ENCODE results near the gene THUMPD2. TPM values are rescaled to one million over a fixed set of nuclear protein-coding genes. Genes with fewer than 3 reads are reported as not detected.
A peak's percentile ranks its signal among the peaks of the same experiment; 100 is the strongest.

The THUMPD2 gene
- polyA plus RNA-seq, 1 donor from 2014 or later, result 9.8 TPM

DNA sequence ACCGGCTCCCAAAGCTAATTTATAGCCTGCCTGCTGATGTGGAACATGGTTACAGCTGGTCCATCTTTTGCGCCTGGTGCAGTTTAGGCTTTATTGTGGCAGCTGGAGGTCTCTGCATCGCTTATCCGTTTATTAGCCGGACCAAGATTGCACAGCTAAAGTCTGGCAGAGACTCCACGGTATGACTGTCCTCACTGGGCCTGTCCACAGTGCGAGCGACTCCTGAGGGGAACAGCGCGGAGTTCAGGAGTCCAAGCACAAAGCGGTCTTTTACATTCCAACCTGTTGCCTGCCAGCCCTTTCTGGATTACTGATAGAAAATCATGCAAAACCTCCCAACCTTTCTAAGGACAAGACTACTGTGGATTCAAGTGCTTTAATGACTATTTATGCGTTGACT is 62.0 kb downstream of the THUMPD2 start:
- no peaks in the 10 kb centered on the region for H3K36me3 Mint-ChIP-seq
- H3K27ac Mint-ChIP-seq, result no peak overlapping the region
- H3K4me1 Mint-ChIP-seq, result peaks cover 0 to 2% (median 0%) of the 10 kb centered on the region in 3 donors
- peaks cover 7% of the 10 kb centered on the region for H3K27me3 Mint-ChIP-seq
- no peaks in the 10 kb centered on the region for H3K9me3 Mint-ChIP-seq
- no peak overlapping the region for H3K4me3 Mint-ChIP-seq

DNA sequence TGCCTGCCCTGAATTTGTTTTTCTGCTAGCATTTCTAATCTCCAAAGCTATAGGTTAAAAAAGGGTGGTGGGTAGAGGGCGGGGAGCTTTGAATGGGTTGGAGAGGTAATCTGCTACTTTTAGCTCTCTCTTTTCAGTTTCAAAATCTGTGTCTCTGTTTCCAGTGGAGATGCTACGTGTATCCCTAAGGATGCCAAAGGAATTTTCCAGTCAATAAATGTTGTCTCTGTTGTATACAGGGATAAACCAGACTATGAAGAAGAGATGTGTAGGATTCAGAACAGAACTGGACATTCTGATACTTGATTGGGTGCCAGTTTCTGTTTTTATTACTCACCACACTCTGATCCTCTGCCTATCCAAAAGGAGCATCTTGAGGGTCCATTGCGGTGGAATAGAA is 63.2 kb downstream of the THUMPD2 start:
- Mint-ChIP-seq H3K4me1 (peaks cover 0 to 3% (median 0%) of the 10 kb centered on the region in 3 donors), H3K36me3 (no peaks in the 10 kb centered on the region), H3K9me3 (no peaks in the 10 kb centered on the region), H3K27me3 (peaks cover 7% of the 10 kb centered on the region), H3K27ac (no peak overlapping the region), H3K4me3 (no peak overlapping the region)

DNA sequence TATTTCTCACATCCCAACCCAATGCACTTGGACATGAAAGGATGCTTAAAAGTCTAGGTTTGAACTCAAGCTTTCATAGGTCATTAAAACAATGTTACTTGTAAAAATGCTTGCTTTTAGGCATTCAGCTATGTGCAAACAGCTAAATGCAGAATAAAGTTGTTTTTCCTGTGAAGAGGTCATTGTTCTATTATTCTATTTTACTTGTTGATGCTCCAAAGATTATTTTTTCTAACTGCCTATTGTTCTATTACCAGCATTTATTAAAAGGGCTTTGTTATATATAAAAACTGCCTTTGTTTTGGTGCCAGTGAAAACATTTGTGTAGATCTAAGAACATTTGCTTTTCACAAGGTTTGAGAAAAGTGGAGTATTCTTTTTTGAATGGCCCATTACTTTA is 64.0 kb downstream of the THUMPD2 start:
- H3K27ac Mint-ChIP-seq, result no peak overlapping the region
- H3K4me1 Mint-ChIP-seq, result peaks cover 0 to 5% (median 0%) of the 10 kb centered on the region in 3 donors

DNA sequence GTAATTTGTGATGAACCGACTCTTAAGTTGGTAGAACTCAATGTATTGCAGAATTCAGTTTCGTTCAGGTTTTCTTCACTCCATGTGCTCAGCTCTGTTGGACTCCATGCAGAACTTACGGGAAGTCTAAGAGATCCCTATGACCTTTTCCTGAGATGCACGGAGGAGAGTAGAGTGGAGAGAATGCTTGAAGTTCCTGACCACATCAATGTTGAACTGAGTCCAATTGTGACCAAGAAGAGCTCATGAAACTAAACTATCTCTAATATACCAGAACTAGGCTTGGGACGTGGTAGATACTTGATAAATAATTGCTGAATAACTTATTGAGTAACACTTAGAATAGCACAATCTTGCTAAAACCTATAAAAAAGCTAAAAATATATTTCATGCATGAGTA is 66.1 kb downstream of the THUMPD2 start:
- H3K27ac Mint-ChIP-seq, result no peak overlapping the region
- no peaks in the 10 kb centered on the region for H3K36me3 Mint-ChIP-seq
- peaks cover 0 to 2% (median 0%) of the 10 kb centered on the region in 3 donors for H3K9me3 Mint-ChIP-seq
- peaks cover 9% of the 10 kb centered on the region for H3K27me3 Mint-ChIP-seq
- H3K4me1 Mint-ChIP-seq, result peaks cover 0 to 5% (median 0%) of the 10 kb centered on the region in 3 donors
- no peak overlapping the region for H3K4me3 Mint-ChIP-seq

More for the DNA sequence above, 64.0 kb downstream of the THUMPD2 start:
- Mint-ChIP-seq H3K27me3 (peaks cover 5% of the 10 kb centered on the region), H3K4me3 (no peak overlapping the region), H3K36me3 (no peaks in the 10 kb centered on the region), H3K9me3 (no peaks in the 10 kb centered on the region)

DNA sequence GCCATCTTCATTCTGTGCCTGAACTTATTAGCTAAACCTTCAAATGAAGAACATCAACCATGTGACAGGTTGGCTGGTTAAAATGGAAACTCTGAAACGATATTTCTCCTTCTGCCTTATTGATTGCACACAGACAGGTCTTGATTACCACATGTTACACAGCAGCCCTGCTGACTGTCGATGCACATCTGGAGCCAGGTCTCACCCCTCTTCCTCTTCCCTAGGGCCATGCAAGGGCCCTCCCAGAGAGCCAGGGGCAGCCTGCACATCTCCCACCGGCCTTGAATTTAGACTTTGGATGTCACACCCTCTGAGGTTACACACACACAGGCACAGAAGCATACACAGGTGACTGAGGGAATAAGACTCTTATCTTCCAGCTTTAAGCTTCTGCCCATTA is 68.3 kb downstream of the THUMPD2 start:
- Mint-ChIP-seq H3K36me3 (no peaks in the 10 kb centered on the region), H3K27me3 (peaks cover 16% of the 10 kb centered on the region), H3K4me3 (no peak overlapping the region), H3K9me3 (peaks cover 0 to 3% (median 0%) of the 10 kb centered on the region in 3 donors), H3K4me1 (peaks cover 0 to 5% (median 0%) of the 10 kb centered on the region in 3 donors), H3K27ac (no peak overlapping the region)

DNA sequence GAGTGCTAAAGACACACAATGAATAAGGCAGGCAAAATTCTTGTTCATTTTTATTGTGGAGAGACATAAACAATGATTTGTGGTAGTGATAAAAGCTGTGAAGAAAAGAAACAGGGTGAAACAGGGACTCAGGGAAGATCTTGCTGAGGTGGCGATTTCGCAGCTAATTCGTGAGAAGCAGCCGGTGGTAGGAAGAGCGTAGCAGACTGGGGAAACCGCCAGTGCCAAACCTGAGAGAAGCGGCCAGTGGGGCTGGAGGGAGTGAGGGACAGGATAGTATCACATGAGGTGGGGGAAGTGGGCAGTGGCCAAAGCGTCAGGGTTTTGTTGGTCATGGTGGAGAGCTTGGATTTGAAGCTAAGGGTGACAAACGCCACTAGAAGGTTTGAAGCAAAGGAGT is 71.1 kb downstream of the THUMPD2 start:
- H3K4me1 Mint-ChIP-seq, result peaks cover 0 to 3% (median 0%) of the 10 kb centered on the region in 3 donors
- no peak overlapping the region for H3K27ac Mint-ChIP-seq
- peaks cover 0 to 3% (median 0%) of the 10 kb centered on the region in 3 donors for H3K9me3 Mint-ChIP-seq
- H3K36me3 Mint-ChIP-seq, result peaks cover 2% of the 10 kb centered on the region
- H3K4me3 Mint-ChIP-seq, result no peak overlapping the region
- H3K27me3 Mint-ChIP-seq, result peaks cover 14% of the 10 kb centered on the region

DNA sequence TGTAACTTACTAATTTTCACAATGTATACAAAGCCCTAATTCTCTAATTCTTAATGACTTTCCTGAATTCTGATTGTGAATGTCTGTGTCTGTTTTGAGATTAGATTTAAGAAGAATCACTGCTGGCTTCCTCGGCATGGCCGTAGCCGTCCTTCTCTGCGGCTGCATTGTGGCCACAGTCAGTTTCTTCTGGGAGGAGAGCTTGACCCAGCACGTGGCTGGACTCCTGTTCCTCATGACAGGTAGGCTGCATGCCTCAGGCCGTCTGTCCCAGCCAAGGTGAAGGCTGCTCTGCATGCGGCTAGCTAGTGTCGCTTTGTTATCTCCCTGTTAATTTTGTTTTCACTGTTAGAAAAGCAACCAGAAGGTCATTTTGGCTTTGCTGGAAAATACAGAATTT is 72.1 kb downstream of the THUMPD2 start:
- Mint-ChIP-seq H3K27me3 (peaks cover 12% of the 10 kb centered on the region), H3K27ac (peak overlapping the region in 1 of 3 donors; percentile 32), H3K36me3 (peaks cover 2% of the 10 kb centered on the region), H3K4me1 (peaks cover 0 to 3% (median 0%) of the 10 kb centered on the region in 3 donors), H3K9me3 (peaks cover 0 to 5% (median 5%) of the 10 kb centered on the region in 3 donors), H3K4me3 (no peak overlapping the region)

DNA sequence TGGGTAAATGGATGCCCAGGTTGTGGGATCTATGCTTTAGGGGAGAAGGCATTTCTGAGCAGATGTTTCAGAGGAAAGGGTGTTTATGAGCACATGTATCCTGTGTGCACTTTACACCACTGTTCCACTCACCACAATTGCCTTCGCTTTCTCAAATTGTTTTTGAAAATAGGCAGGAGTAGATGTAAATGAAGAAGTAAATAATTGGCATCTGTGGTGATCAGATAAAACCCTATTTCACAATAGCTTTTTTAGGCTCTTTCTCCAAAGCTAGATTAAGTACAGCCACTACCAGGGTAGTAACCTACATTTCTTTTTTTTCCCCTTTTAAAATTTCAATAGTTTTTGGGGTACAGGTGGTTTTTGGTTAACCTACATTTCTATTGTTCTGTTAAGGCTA is 72.7 kb downstream of the THUMPD2 start:
- H3K9me3 Mint-ChIP-seq, result peaks cover 0 to 10% (median 6%) of the 10 kb centered on the region in 3 donors
- peaks cover 12% of the 10 kb centered on the region for H3K27me3 Mint-ChIP-seq
- peaks cover 0 to 3% (median 0%) of the 10 kb centered on the region in 3 donors for H3K4me1 Mint-ChIP-seq
- no peak overlapping the region for H3K4me3 Mint-ChIP-seq
- H3K27ac Mint-ChIP-seq, result no peak overlapping the region
- H3K36me3 Mint-ChIP-seq, result peaks cover 2% of the 10 kb centered on the region

DNA sequence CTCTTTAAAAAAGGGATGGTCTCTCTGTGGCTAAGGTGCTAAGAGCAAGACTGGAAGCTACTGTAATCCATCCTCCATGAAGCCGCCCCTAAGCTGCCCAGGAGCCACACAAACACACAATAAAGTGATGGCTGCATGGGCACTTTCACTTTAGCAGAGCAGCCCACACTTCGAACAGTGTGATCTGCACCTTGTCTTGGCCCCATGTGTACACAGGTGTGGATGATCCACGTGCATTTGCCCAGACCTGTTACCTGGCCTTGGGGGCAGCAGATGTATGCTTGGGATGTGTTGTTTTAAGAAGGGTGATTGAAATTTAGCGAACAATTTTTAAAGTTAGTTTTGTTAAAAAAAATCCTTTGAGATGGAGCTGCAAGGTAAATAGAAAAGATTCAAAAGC is 73.4 kb downstream of the THUMPD2 start:
- Mint-ChIP-seq H3K9me3 (peaks cover 0 to 16% (median 8%) of the 10 kb centered on the region in 3 donors), H3K4me3 (no peak overlapping the region), H3K4me1 (peaks cover 0 to under 1% (median 0%) of the 10 kb centered on the region in 3 donors), H3K27ac (no peak overlapping the region), H3K27me3 (peaks cover 12% of the 10 kb centered on the region), H3K36me3 (peaks cover 2% of the 10 kb centered on the region)

DNA sequence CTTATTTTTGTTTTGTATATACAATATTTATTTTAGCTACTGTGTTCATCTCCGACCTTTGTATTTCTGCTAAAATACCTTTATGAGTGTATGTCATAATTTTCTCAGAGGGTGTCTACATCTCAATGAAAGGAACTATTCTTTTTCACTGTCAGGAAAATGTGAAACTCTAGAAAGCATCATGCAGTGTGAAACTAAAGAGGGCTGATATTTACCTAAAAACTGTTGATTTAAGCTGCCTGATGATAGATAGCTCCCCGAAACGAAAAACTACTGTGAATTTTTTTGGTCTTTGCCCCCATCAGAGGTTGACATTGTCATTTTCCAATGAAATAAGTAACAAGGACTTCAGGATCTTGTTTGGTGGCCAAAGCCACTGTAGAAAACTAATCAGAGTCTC is 74.5 kb downstream of the THUMPD2 start:
- H3K36me3 Mint-ChIP-seq, result peaks cover 2% of the 10 kb centered on the region
- H3K27ac Mint-ChIP-seq, result no peak overlapping the region
- peaks cover 11% of the 10 kb centered on the region for H3K27me3 Mint-ChIP-seq
- H3K4me1 Mint-ChIP-seq, result no peaks in the 10 kb centered on the region
- H3K4me3 Mint-ChIP-seq, result no peak overlapping the region
- H3K9me3 Mint-ChIP-seq, result peaks cover 5 to 16% (median 11%) of the 10 kb centered on the region in 3 donors

DNA sequence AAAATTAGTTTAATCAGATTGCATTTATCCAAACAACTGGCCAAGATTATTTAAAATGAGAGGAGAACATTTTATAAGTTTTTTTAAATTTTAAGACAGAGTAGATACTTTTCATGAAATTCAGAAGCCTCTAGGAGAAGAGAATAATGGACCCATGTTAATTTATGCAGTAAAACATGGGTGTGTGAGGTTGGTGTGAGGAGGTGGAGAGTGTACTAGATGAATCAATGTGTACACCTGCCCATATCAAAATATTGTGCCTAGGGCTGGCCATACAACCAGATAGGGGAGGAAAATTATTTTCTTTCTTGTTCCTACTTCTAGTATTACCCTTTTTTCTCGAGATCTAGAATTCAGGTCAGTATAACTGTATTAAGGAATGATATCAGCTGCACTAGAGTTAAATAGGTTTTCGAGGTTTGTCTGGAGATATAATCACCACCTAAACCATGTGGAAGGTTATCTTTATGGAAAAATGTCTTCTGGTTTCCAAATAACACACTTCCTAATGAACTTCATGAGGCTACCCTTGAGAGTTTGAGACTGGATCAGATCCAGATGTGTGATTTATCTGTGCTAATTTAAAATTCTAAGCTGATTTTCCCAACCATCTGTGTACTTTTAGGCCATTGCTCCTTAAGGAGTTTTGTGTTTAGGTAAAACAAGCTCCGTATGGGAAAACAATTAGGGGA is 75.7 kb downstream of the THUMPD2 start:
- Mint-ChIP-seq H3K4me3 (no peak overlapping the region), H3K27ac (no peak overlapping the region), H3K4me1 (peaks cover 0 to 1% (median 0%) of the 10 kb centered on the region in 3 donors), H3K36me3 (peaks cover 2% of the 10 kb centered on the region), H3K27me3 (peaks cover 10% of the 10 kb centered on the region), H3K9me3 (peaks cover 5 to 16% (median 15%) of the 10 kb centered on the region in 3 donors)

DNA sequence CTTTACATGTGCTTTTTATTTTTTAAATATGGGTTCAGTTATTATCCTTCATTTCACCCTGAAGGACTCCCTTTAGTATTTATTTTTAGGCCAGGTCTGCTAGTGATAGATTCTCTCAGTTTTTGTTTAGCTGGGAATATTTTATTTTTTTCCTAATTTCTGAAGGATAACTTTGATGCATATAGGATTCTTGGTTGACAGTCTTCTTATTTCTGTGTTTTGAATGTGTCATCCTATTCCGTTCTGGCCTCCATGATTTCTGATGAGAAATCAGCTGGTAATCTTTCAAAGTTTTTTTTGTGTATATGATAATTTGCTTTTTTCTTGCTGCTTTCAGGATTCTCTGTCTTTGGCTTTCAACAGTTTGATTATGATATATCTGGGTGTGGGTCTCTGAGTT is 77.9 kb downstream of the THUMPD2 start:
- H3K36me3 Mint-ChIP-seq, result peaks cover 2% of the 10 kb centered on the region
- peak overlapping the region in 1 of 4 donors; percentile 6 for H3K4me3 Mint-ChIP-seq
- H3K4me1 Mint-ChIP-seq, result peaks cover 0 to 1% (median 0%) of the 10 kb centered on the region in 3 donors
- H3K27me3 Mint-ChIP-seq, result peaks cover 2% of the 10 kb centered on the region
- H3K27ac Mint-ChIP-seq, result no peak overlapping the region
- H3K9me3 Mint-ChIP-seq, result peaks cover 5 to 16% (median 12%) of the 10 kb centered on the region in 3 donors

DNA sequence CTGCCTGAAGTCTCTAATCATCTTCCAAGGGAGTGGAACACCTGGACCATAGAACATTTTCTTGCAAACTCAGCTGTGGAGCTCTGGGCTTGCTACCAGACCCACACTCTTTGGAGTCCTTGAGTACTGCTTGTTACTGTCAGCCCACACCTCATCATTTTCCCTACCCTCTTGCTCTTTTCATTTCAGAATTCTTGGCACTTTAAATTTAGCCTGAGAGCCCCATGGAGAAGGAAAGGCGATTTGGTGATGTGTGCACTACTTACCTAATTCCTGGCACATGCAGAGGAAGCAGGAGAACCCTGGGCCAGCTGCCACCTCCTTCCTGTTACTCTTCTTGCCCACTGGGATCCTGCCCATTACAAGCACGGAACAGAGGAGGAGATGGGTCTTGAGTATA is 81.6 kb downstream of the THUMPD2 start:
- H3K27ac Mint-ChIP-seq, result no peak overlapping the region
- peaks cover 0 to 1% (median 0%) of the 10 kb centered on the region in 3 donors for H3K4me1 Mint-ChIP-seq
- H3K9me3 Mint-ChIP-seq, result peaks cover 5 to 16% (median 12%) of the 10 kb centered on the region in 3 donors
- H3K27me3 Mint-ChIP-seq, result peaks cover 3% of the 10 kb centered on the region
- H3K4me3 Mint-ChIP-seq, result no peak overlapping the region
- H3K36me3 Mint-ChIP-seq, result no peaks in the 10 kb centered on the region

DNA sequence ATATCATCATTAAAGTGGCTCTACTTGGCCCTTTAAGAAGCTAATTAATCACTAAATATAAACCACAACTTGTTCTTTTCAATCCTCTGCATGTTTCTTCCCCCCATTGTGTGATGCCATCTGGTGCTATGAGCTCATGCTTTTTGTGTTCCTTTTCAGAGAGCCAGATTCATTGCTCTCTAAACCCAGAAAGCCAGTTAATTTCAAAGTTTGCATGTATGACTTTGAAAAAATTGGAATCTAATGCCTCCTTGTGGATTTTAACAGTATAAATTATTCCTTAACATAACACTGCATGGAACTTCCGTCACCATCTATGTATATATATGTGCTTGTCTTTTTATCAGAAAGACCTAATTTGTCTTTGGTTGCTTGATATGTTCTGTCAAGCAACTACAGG is 82.2 kb downstream of the THUMPD2 start:
- H3K27me3 Mint-ChIP-seq, result peaks cover 3% of the 10 kb centered on the region
- H3K4me3 Mint-ChIP-seq, result no peak overlapping the region
- no peak overlapping the region for H3K27ac Mint-ChIP-seq
- H3K36me3 Mint-ChIP-seq, result no peaks in the 10 kb centered on the region
- peaks cover 5 to 11% (median 10%) of the 10 kb centered on the region in 3 donors for H3K9me3 Mint-ChIP-seq
- peaks cover 0 to 1% (median 0%) of the 10 kb centered on the region in 3 donors for H3K4me1 Mint-ChIP-seq

DNA sequence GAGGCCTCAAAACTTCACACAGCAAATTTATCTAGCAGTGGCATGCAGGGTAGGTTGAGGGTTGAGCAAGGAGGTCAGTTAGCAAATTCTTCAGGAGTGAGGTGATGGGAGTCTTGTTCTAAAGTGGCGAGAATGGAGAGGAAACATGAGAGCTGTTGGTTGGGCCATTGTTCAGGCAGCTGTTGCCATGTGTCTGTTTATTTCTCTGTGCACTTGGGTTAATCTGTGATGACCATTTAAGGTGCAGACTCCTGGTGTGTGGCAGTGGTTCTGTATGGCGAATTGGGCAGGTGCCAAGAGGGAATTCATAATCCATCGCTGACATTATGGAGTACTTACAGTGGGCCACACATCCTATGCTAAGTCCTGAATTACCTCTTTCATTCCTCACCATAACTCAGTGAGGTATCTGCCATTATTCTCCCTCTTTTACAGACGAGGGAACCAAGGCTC is 82.9 kb downstream of the THUMPD2 start:
- peaks cover 3% of the 10 kb centered on the region for H3K27me3 Mint-ChIP-seq

DNA sequence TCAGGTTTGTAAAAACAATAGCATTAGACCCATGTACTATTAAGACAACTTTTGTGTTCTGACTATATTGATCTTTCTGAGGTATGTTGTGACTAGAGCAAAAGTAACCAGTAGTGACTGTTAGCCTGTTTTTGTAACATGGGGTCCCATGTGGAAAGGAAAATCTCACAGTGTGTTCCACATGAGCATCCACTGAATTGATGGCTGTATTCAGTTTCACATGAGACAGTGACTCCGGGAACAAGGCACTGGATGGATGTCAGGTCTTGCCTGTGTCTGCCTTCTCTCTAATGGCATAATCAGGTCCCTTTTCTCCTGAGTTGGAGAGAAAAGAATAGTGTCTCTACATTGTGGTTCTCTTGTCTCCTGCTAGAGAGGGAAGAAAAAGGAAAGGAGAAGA is 85.8 kb downstream of the THUMPD2 start:
- no peaks in the 10 kb centered on the region for H3K36me3 Mint-ChIP-seq
- H3K9me3 Mint-ChIP-seq, result peaks cover 0 to 6% (median 4%) of the 10 kb centered on the region in 3 donors
- H3K4me1 Mint-ChIP-seq, result no peaks in the 10 kb centered on the region
- H3K27me3 Mint-ChIP-seq, result peaks cover 3% of the 10 kb centered on the region
- H3K4me3 Mint-ChIP-seq, result no peak overlapping the region
- no peak overlapping the region for H3K27ac Mint-ChIP-seq

More for the DNA sequence above, 82.9 kb downstream of the THUMPD2 start:
- Mint-ChIP-seq H3K27ac (no peak overlapping the region), H3K9me3 (peaks cover 4 to 8% (median 5%) of the 10 kb centered on the region in 3 donors), H3K4me3 (no peak overlapping the region), H3K4me1 (peaks cover 0 to 1% (median 0%) of the 10 kb centered on the region in 3 donors), H3K36me3 (no peaks in the 10 kb centered on the region)
